NB4 (cell line): Measurements from ENCODE around the gene LDHD.

Experiments used
- CTCF ChIP-seq: IDR thresholded peaks from one replicate; pipeline ENCODE4 v1.5.1; 2012; ENCODE audit warnings: low read depth, low read length
- POLR2A ChIP-seq: IDR thresholded peaks from 2 replicates; pipeline ENCODE4 v1.6.1; 2011; ENCODE audit warnings: mild to moderate bottlenecking; ENCODE audit not compliant: insufficient read length; ENCODE audit errors: extremely low read depth

DNA sequence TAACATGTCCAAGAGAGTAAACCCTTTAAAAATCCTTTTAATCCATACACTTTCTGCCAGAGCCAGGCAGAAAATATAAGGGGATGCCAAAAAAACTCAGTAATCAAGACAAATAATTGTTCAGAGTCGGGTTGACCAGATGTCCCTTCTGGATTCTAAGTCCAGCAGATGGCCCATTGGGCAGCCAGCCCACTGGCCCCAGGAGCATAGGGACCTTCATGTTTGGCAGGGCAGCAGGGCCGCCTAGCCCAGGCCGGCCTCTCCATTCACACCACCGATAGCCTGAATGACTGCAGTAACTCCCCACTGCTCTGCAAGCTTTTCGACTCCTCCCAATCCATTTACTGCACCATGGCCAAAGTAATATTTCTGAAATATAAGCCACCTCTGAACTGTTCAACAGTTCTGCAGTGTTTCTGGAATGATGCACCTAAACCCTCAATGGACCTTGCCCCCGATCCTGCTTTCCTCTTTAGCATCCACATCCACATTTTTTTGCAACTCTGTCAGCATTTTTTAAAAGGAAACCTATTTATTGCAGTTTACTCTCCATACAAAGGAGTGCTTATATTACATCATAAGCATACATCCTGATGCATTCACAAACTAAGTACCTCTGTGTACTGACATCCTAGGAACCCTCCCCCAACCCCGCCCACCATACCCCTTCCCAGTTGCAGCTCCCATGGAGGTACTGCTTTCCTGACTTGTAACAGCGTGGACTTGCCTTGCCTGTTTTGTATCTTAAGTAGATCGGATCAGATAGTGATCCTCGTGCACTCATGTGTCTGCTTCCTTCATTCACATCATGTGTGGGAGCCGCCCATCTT, 46.4 kb downstream of the LDHD start:
- no peak for TF ChIP-seq POLR2A
- no peak for TF ChIP-seq CTCF
